Effector CD4-positive, alpha-beta T cell (primary cell): ENCODE data around the gene POLR3A.

Experiments
- DNase-seq: peaks from one replicate; pipeline ENCODE4 v3.0.0-alpha.2; 2020

The POLR3A gene

GRCh38 chr10:78046711-78047269, 17.5 kb upstream of the POLR3A start:
- DNase-seq = no peak

DNA sequence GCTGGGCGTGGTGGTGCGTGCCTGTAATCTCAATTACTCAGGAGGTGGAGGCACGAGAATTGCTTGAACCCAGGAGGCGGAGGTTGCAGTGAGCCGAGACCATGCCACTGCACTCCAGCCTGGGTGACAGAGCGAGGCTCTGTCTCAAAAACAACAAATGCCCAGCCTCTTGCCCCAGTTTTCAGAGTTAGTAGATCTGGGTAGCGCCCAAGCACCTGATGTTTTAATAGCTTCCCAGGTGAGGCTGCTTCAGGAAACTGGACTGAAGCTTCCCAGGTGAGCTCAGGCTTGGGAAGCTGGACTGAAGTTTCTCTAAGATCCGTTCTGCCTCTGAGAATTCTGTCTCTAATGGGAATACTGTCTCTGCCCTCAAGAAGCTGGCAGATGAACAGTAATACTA, 16.5 kb upstream of the POLR3A start:
- no peak for DNase-seq

DNA sequence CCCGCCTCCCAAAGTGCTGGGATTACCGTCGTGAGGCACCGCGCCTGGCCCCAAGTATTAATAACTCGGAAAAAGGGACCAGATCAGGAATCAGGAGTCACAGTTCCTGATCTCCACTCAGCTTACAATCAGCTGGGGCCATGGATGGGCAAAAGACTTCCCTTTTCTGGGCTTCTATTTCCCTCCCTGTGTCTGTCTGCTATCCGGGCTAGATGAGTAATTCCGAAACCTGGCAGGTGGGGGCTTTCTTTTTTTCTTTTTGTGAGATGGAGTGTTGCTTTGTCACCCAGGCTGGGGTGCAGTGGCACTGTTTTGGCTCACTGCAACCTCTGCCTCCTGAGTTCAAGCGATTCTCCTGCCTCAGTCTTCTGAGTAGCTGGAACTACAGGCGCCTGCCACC, 15.9 kb upstream of the POLR3A start:
- DNase-seq = no peak

GRCh38 chr10:78044699-78045098, 15.4 kb upstream of the POLR3A start:
- DNase-seq = no peak

GRCh38 chr10:78044179-78044578, 14.9 kb upstream of the POLR3A start:
- no peak for DNase-seq

GRCh38 chr10:78042752-78043104, 13.4 kb upstream of the POLR3A start:
- no peak for DNase-seq

DNA sequence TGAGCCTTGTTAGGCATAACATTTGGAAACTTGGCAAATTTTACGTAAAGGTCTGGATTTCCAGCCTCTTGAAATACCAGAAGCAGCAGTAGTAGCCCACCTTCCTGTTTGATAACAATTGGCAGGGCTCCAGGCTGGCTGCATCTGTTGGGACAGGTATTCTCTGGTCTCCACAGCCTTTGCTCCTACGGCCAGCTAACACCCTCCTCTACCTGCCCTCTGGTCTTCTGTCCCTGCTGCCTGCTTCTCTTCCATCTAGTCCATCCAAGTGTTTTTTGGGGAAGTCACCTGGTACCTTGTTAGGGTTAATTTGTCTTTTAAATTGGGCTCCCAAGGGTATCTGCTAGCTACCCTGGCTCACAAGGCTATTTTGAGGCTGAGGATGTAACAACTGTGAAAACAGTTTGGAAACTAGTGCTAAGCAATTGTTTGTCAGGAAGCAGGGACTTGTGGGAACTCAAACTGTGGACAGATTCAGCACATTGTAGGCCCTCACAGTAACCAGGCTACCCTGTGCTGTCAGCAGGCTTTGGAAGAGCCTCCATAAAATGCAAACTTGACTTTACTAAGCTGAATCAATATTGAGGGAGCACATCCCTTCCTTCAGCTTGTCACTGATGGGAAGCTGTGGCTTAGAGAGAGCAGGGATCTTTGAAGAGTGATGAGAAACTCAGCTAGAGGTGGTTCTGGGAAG, 12.9 kb upstream of the POLR3A start:
- DNase-seq = no peak

- DNase-seq = no peak
Measured at GRCh38 chr10:78041170-78042057, 12.1 kb upstream of the POLR3A start.

DNA sequence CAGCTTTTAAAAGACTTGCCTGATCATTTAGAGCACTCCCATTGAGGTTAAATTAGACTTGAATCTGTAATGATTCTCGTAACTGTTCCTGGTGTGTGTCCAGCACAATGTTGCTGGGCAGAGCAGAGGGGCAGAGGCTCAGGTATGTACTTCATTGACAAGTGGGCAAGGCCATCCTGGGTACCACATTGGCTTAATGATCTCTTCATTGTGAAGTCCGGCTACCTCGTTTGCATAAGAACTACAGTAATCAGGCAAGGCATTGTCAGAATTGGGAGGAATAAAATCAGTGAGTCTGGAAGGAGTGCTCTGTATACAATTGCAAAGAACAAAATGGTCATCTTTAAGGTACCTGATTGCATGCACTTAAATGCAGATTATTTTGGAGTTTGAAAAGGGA, 10.4 kb upstream of the POLR3A start:
- DNase-seq = no peak

- DNase-seq = no peak
Measured at GRCh38 chr10:78038791-78039547, 9.7 kb upstream of the POLR3A start.

DNA sequence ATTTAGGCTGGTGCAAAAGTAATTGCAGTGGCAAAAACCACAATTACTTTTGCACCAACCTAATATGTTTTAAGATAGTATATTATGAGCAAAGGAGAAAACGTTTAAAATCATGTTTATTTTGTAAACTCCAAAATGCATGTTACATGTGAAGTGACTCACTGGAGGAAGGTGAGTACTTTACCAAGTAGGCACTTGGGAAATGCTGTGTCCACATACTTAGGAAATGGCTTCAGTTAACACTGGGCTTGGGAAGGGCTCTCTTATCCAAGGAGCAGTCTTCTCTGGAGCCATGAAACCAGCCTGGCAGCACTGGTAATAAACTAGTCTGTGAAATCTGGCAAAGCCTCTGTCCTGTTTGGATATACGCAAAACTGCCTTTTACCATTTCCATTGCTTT, 8.8 kb upstream of the POLR3A start:
- no peak for DNase-seq

DNA sequence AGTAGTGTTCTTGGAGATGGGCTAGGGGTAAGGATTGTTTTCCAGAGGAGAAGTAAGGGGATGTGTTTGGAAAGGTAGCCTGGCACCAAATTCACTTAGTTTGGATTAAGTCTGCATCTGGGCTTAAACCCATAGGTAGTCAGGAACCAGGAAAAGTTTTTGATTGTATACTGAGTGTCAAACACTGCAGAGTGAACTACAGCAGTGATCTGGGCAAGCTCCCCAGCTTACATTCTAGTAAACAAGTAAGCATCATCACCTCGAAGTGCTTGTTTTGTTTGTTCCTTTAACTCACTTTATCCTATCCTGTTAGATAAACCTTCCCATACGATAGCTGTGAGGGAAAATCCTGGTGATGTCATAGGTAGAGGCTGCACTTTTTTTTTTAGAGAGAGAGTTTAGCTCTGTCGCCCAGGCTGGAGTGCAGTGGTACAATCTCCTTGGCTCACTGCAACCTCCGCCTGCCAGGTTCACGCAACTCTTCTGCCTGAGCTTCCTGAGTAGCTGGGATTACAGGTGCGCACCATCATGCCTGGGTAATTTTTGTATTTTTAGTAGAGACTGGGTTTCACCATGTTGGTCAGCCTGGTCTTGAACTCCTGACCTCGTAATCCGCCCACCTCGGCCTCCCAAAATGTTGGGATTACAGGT, 6.7 kb upstream of the POLR3A start:
- no peak for DNase-seq

- DNase-seq = no peak
Measured at GRCh38 chr10:78035437-78035836, 6.1 kb upstream of the POLR3A start.

- DNase-seq = no peak
Measured at GRCh38 chr10:78035025-78035424, 5.7 kb upstream of the POLR3A start.

DNA sequence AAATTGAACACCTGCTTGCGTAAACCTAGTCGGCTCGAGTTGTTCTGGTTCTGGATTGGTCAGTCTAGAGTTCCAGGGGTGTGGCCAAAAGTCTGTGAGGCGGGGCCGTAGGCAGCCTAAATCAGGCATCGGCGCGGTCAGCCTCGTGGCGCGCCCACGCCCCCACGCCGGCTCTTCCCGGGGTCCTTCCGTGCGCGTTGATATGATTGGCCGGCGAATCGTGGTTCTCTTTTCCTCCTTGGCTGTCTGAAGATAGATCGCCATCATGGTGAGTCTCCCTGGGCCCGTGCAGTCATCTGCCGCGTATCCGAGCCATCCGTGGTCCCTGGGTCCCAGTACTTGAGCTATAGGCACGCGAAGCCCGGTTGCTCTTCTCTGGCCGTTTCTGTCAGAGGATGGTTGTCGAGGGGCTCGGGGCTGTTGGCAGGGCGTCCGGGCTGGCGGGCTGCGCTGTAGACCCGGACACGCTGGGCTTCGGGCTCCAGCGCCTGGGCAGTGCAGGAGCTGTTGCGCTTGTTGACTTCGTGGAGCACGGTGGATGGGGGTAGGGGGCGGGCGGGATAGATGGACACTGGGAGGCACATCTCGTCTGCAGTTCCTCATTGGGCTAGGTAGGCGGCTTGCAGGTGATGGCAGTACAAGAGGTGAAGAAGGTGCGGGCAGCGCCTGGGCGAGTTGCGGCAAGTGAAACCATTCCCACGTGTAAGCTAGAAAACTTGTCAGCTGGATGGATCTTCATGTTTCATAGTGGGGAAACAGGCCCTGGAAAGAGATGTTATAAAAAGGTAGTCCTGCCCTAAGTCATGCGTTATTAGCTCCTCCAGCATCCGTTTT, 4.5 kb upstream of the POLR3A start, which contains the start of gene RPS24:
Gene RPS24, plus strand, starts transcription at position 227 of the 834 bp plus-strand sequence. Its CDS starts 39 bp downstream, at position 266.
- peak; percentile 92 for DNase-seq

DNA sequence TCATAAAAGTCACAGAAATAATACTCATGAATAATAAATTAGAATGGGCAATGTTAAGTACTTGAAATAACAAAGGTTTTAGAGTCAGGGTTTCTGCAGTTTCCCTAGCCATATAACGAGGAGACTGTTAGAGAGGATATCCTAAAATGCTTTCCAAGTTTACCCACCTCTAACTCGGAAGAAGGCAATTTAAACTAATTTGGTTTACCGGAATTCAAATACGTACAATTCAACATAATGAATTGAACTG, 4.0 kb upstream of the POLR3A start:
- DNase-seq = no peak

DNA sequence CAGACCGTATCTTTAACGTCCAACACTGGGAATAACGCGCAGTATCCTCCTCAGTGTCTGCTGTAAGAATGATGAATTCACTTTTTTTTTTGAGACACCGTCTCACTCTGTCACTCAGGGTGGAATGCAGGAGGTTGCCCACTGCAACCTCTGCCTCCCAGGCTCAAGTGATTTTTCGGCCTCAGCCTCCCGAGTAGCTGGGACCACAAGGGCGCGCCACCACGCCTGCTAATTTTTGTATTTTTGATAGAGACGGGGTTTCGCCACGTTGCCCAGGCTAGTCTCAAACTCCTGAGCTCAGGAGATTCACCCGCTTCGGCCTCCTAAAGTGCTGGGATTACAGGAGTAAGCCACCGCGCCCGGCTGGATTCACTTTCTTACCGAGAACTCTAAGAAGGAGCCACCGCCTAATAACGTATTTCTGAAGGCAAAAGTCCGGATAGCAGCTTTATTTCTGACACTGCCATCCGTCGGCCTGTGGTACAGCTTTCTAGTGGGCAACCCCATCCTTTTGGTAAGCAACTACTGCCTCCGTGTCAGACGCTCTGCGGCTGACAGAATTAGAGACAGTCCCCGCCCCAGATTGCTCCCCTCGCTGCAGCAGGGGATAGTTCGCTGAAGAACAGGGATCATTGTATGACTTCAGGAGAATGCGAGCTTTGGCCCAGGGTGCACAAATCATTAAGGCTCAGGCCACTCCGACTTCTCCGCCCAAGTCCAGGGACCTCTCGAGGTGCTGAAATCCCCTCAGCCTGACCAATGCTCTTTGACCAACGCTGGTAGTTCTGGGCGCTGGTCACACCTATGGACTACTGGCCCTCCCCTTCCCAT, 662 bp downstream of the POLR3A start:
- peak; percentile 10 for DNase-seq

GRCh38 chr10:78025685-78026364, 3.5 kb downstream of the POLR3A start:
- DNase-seq = no peak

DNA sequence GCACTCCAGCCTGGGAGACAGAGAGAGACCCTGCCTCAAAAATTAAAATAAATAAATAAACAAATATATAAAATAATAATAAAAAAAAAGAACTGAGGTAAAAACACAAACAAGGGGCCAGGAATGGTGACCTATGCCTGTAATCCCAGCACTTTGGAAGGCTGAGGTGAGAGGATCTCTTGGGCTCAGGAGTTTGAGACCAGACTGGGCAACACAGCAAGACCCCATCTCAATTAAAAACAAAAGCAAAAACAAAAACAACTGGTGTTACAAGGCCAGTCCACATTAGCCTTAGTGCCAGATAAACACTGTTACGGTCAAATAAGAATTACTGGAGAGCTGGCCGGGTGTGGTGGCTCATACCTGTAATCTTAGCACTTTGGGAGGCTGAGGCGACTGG, 5.6 kb downstream of the POLR3A start:
- no peak for DNase-seq

GRCh38 chr10:78021201-78021600, 8.1 kb downstream of the POLR3A start:
- DNase-seq = no peak
